ENCODE data around the gene KCNJ6. TPM values are rescaled to one million over a fixed set of nuclear protein-coding genes. Genes with fewer than 3 reads are reported as not detected.

The KCNJ6 gene
- total and polyA plus RNA-seq, 4 donors = 0.01 TPM; not detected in 3

DNA sequence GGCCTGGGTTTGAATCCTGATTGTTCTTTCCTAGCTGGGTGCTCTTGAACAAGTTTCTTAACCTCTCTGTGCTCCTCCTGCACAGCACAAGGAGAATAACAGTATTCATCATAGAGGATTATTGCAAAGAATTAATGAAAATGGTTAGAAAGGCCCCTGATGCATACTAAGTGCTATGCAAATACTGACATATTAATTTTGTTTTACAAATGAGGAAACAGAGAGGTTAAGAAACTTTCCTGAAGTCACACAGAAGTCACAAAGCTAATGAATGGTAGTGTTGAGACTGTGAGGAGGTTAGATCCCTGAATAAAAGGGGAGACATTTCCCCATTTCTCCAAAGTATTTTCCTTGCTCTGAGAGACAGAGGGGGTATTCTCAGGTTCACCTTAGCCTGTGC is 99.0 kb downstream of the KCNJ6 start:
- no peak overlapping the region for H3K4me3 ChIP-seq (ENCODE audit: low read depth in 1 of 3, low read length in 3 of 3)
- no peak overlapping the region for H3K9ac ChIP-seq (ENCODE audit: low read depth in 1 of 2, low read length in 2 of 2)
- no peaks in the 10 kb centered on the region for H3K36me3 ChIP-seq (ENCODE audit: control insufficient read depth in 4 of 4, insufficient read depth in 3 of 4, low read depth in 1 of 4, low read length in 3 of 4)
- TF ChIP-seq NR2F2 (IDR thresholded peaks at IDR 0.05) = no peak
- TF ChIP-seq RAD21 (IDR thresholded peaks at IDR 0.05) = no peak
- no peak for TF ChIP-seq HNF4A (conservative IDR thresholded peaks at IDR 0.05)
- TF ChIP-seq, protein P1, sequence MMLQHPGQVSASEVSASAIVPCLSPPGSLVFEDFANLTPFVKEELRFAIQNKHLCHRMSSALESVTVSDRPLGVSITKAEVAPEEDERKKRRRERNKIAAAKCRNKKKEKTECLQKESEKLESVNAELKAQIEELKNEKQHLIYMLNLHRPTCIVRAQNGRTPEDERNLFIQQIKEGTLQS (IDR thresholded peaks at IDR 0.05) = no peak
- TF ChIP-seq EGR1 (IDR thresholded peaks at IDR 0.05; ENCODE audit: low read depth in 2 of 2) = no peak
- TF ChIP-seq, protein P2, sequence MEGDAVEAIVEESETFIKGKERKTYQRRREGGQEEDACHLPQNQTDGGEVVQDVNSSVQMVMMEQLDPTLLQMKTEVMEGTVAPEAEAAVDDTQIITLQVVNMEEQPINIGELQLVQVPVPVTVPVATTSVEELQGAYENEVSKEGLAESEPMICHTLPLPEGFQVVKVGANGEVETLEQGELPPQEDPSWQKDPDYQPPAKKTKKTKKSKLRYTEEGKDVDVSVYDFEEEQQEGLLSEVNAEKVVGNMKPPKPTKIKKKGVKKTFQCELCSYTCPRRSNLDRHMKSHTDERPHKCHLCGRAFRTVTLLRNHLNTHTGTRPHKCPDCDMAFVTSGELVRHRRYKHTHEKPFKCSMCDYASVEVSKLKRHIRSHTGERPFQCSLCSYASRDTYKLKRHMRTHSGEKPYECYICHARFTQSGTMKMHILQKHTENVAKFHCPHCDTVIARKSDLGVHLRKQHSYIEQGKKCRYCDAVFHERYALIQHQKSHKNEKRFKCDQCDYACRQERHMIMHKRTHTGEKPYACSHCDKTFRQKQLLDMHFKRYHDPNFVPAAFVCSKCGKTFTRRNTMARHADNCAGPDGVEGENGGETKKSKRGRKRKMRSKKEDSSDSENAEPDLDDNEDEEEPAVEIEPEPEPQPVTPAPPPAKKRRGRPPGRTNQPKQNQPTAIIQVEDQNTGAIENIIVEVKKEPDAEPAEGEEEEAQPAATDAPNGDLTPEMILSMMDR (IDR thresholded peaks at IDR 0.05; ENCODE audit: low read depth, low read length, missing input control) = no peak
- TF ChIP-seq YY1 (IDR thresholded peaks at IDR 0.05) = no peak
- TF ChIP-seq, protein P3, sequence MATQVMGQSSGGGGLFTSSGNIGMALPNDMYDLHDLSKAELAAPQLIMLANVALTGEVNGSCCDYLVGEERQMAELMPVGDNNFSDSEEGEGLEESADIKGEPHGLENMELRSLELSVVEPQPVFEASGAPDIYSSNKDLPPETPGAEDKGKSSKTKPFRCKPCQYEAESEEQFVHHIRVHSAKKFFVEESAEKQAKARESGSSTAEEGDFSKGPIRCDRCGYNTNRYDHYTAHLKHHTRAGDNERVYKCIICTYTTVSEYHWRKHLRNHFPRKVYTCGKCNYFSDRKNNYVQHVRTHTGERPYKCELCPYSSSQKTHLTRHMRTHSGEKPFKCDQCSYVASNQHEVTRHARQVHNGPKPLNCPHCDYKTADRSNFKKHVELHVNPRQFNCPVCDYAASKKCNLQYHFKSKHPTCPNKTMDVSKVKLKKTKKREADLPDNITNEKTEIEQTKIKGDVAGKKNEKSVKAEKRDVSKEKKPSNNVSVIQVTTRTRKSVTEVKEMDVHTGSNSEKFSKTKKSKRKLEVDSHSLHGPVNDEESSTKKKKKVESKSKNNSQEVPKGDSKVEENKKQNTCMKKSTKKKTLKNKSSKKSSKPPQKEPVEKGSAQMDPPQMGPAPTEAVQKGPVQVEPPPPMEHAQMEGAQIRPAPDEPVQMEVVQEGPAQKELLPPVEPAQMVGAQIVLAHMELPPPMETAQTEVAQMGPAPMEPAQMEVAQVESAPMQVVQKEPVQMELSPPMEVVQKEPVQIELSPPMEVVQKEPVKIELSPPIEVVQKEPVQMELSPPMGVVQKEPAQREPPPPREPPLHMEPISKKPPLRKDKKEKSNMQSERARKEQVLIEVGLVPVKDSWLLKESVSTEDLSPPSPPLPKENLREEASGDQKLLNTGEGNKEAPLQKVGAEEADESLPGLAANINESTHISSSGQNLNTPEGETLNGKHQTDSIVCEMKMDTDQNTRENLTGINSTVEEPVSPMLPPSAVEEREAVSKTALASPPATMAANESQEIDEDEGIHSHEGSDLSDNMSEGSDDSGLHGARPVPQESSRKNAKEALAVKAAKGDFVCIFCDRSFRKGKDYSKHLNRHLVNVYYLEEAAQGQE (IDR thresholded peaks at IDR 0.05) = no peak
- TF ChIP-seq FOXA2 (IDR thresholded peaks at IDR 0.05) = no peak
- no peak for TF ChIP-seq RXRA (IDR thresholded peaks at IDR 0.05)
- no peak for TF ChIP-seq SP1 (IDR thresholded peaks at IDR 0.05)
- TF ChIP-seq GABPA (IDR thresholded peaks at IDR 0.05 in 1 of 2, conservative IDR thresholded peaks at IDR 0.05 in 1 of 2) = no peak
- no peak for TF ChIP-seq HNF4G (IDR thresholded peaks at IDR 0.05)
- TF ChIP-seq FOXA1 (IDR thresholded peaks at IDR 0.05) = no peak
- TF ChIP-seq, protein P4, sequence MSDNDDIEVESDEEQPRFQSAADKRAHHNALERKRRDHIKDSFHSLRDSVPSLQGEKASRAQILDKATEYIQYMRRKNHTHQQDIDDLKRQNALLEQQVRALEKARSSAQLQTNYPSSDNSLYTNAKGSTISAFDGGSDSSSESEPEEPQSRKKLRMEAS (IDR thresholded peaks at IDR 0.05) = no peak
- TF ChIP-seq, protein P5, sequence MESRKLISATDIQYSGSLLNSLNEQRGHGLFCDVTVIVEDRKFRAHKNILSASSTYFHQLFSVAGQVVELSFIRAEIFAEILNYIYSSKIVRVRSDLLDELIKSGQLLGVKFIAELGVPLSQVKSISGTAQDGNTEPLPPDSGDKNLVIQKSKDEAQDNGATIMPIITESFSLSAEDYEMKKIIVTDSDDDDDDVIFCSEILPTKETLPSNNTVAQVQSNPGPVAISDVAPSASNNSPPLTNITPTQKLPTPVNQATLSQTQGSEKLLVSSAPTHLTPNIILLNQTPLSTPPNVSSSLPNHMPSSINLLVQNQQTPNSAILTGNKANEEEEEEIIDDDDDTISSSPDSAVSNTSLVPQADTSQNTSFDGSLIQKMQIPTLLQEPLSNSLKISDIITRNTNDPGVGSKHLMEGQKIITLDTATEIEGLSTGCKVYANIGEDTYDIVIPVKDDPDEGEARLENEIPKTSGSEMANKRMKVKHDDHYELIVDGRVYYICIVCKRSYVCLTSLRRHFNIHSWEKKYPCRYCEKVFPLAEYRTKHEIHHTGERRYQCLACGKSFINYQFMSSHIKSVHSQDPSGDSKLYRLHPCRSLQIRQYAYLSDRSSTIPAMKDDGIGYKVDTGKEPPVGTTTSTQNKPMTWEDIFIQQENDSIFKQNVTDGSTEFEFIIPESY (IDR thresholded peaks at IDR 0.05) = no peak
- no peak for DNase-seq (ENCODE audit: low spot score)
- peaks cover 0 to 3% (median 0%) of the 10 kb centered on the region in 4 donors for H3K27me3 ChIP-seq (ENCODE audit: control insufficient read depth in 4 of 4, insufficient read depth in 4 of 4, low read length in 3 of 4)
- peaks cover 0 to 3% (median 0%) of the 10 kb centered on the region in 4 donors for H3K9me3 ChIP-seq (ENCODE audit: control insufficient read depth in 4 of 4, low read length in 3 of 4)
- no peak overlapping the region for H3K27ac ChIP-seq (ENCODE audit: low read depth in 1 of 2, low read length in 2 of 2)
- H3K4me1 ChIP-seq (ENCODE audit: control insufficient read depth in 4 of 4, insufficient read depth in 4 of 4, low read length in 3 of 4) = no peaks in the 10 kb centered on the region

DNA sequence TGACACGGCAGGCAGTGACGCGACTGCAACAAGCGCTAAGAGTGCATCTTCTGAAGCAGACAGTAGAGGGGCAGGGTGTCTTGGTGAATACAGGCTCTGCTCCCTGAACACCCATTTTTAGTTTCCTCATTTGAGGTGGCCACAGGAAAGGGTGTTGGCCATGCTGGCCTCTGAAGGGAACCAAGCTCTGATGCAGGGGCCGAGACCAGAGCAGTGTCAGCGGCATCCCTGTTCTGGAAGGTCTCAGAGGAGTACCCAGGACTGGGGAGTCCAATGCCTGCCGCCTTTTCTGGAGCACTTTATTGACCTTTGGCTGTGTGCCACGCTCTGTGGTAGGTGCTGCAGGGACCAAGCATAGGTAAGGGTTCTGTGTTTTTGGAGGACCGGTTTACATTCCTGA is 100.4 kb downstream of the KCNJ6 start:
- peaks cover 0 to 9% (median 0%) of the 10 kb centered on the region in 4 donors for H3K9me3 ChIP-seq (ENCODE audit: control insufficient read depth in 4 of 4, low read length in 3 of 4)
- 87% methylated on average over 9 of the region's 9 CpGs for WGBS
- H3K27ac ChIP-seq (ENCODE audit: low read depth in 1 of 2, low read length in 2 of 2) = no peak overlapping the region
- no peak overlapping the region for H3K9ac ChIP-seq (ENCODE audit: low read depth in 1 of 2, low read length in 2 of 2)
- TF ChIP-seq GABPA (IDR thresholded peaks at IDR 0.05 in 1 of 2, conservative IDR thresholded peaks at IDR 0.05 in 1 of 2) (no peak), RAD21 (IDR thresholded peaks at IDR 0.05) (no peak), HNF4A (conservative IDR thresholded peaks at IDR 0.05) (no peak), FOXA1 (IDR thresholded peaks at IDR 0.05) (no peak), TAF1 (conservative IDR thresholded peaks at IDR 0.05) (no peak), FOXA2 (IDR thresholded peaks at IDR 0.05) (no peak), RXRA (IDR thresholded peaks at IDR 0.05) (no peak), JUND (IDR thresholded peaks at IDR 0.05) (no peak)
- TF ChIP-seq, protein P2 (IDR thresholded peaks at IDR 0.05; ENCODE audit: low read depth, low read length, missing input control) = no peak
- TF ChIP-seq, protein P5 (IDR thresholded peaks at IDR 0.05) = no peak
- no peak for DNase-seq (ENCODE audit: low spot score)
- no peak overlapping the region for H3K4me3 ChIP-seq (ENCODE audit: low read depth in 1 of 3, low read length in 3 of 3)
- H3K27me3 ChIP-seq (ENCODE audit: control insufficient read depth in 4 of 4, insufficient read depth in 4 of 4, low read length in 3 of 4) = no peaks in the 10 kb centered on the region
- no peaks in the 10 kb centered on the region for H3K4me1 ChIP-seq (ENCODE audit: control insufficient read depth in 4 of 4, insufficient read depth in 4 of 4, low read length in 3 of 4)
- H3K36me3 ChIP-seq (ENCODE audit: control insufficient read depth in 4 of 4, insufficient read depth in 3 of 4, low read depth in 1 of 4, low read length in 3 of 4) = no peaks in the 10 kb centered on the region

Measured in liver (tissue), 9 donors.